K562 (cell line): ENCODE data around the gene SV2A. TPM values are rescaled to one million over a fixed set of nuclear protein-coding genes. Genes with fewer than 3 reads are reported as not detected.

ENCODE experiments used
- ATAC-seq: fragments of 200-7000 bp; cut with Tn5 transposase; 3 replicates; pipeline ENCODE4 v1.9.1; 2020; ENCODE audit warnings: moderate library complexity
- BruUV-seq: library from RNA; stranded (reverse); fragments of 400-500 nt; replicated peaks from 2 replicates; lab custom pipeline; 2021; lab: Mats Ljungman, UMichigan
- CTCF ChIA-PET: fragments of 300-600 bp; formaldehyde crosslinking; extraction: SDS; loops from one replicate; lab custom pipeline; 2021; ENCODE audit warnings: low intra/inter-chr PET ratio; lab: Yijun Ruan, JAX
- POLR2A ChIA-PET: fragments of 300-600, 350-650 bp; sonication (Branson Sonifier 250); formaldehyde crosslinking; extraction: SDS; loops from one replicate; lab custom pipeline; 2021; ENCODE audit warnings: antibody characterized with exemption, inconsistent platforms; lab: Yijun Ruan, JAX
- DNase-seq, 4 experiments: peaks; one replicate each; pipeline versions ENCODE4 v3.0.0 to v3.0.0-alpha.2; 2011 to 2018; ENCODE audit warnings: low spot score in 3 of 4, mixed read lengths in 3 of 4; ENCODE audit errors: extremely low read depth in 1 of 4
- FAIRE-seq: peaks from 2 replicates; lab custom pipeline; 2011; peaks lifted over from hg19 to GRCh38; lab: Jason Lieb, UNC
- H2AFZ ChIP-seq: 2 replicates; pipeline ENCODE4 v1.6.0; 2011; ENCODE audit warnings: low read depth, low read length, control low read depth, inconsistent platforms
- H3K27ac ChIP-seq: fragments of 200-600 bp; 3 replicates; pipeline ENCODE4 v1.8.0; 2011; ENCODE audit warnings: low read depth, mild to moderate bottlenecking, control low read depth, inconsistent platforms, low read length, moderate library complexity, mixed read lengths; ENCODE audit errors: extremely low read depth
- H3K27me3 ChIP-seq, 2 experiments: fragments of 300-600 bp in 1 of 2; 2 replicates in 1 of 2; 3 replicates in 1 of 2; pipeline versions ENCODE4 v1.6.0 to v1.8.0; 2011; ENCODE audit warnings: inconsistent platforms in 2 of 2, low read length in 2 of 2, mild to moderate bottlenecking in 1 of 2, mixed read lengths in 1 of 2, moderate library complexity in 1 of 2; ENCODE audit not compliant: control insufficient read depth in 2 of 2, insufficient read depth in 2 of 2
- H3K36me3 ChIP-seq: fragments of 300-600 bp; 3 replicates; pipeline ENCODE4 v1.8.0; 2011; ENCODE audit warnings: mild to moderate bottlenecking, low read length, inconsistent platforms; ENCODE audit not compliant: control insufficient read depth, insufficient read depth
- H3K4me1 ChIP-seq, 2 experiments: fragments of 200-600 bp in 1 of 2; replicated peaks in 1 of 2; 2 replicates in 1 of 2; 3 replicates in 1 of 2; pipeline versions ENCODE4 v1.5.1 to v1.8.0; 2011; ENCODE audit warnings: inconsistent platforms in 2 of 2, low read length in 2 of 2, mild to moderate bottlenecking in 1 of 2, mixed read lengths in 1 of 2, moderate library complexity in 1 of 2; ENCODE audit not compliant: control insufficient read depth in 2 of 2, insufficient read depth in 2 of 2
- H3K4me2 ChIP-seq: 2 replicates; pipeline ENCODE4 v1.6.1; 2011; ENCODE audit warnings: low read length, control low read depth, inconsistent platforms, mixed read lengths; ENCODE audit not compliant: insufficient read depth
- H3K4me3 ChIP-seq: fragments of 200-600 bp; sonication (generic), shearing (Covaris generic); 2 replicates; pipeline ENCODE4 v1.5.1; 2016; ENCODE audit warnings: control low read depth, inconsistent platforms
- H3K79me2 ChIP-seq: fragments of 200-600 bp; 3 replicates; pipeline ENCODE4 v1.8.0; 2011; ENCODE audit warnings: low read length, inconsistent platforms; ENCODE audit not compliant: control insufficient read depth, insufficient read depth
- H3K9ac ChIP-seq, 2 experiments: 2 replicates each; pipeline versions ENCODE4 v1.6.0 to v1.6.1; 2011; ENCODE audit warnings: low read depth in 2 of 2, low read length in 2 of 2, control low read depth in 1 of 2, inconsistent platforms in 1 of 2, mild to moderate bottlenecking in 1 of 2, mixed read lengths in 1 of 2; ENCODE audit not compliant: insufficient read depth in 1 of 2
- H3K9me1 ChIP-seq: one replicate; pipeline ENCODE4 v1.6.0; 2011; ENCODE audit warnings: inconsistent platforms, mild to moderate bottlenecking, low read length, moderate library complexity; ENCODE audit not compliant: control insufficient read depth, insufficient read depth
- H3K9me3 ChIP-seq: replicated peaks from 2 replicates; pipeline ENCODE4 v1.5.1; 2011; ENCODE audit warnings: low read depth, low read length, inconsistent platforms; ENCODE audit not compliant: control insufficient read depth, insufficient read depth
- H4K20me1 ChIP-seq: replicated peaks from 2 replicates; pipeline ENCODE4 v1.6.1; 2011; ENCODE audit warnings: low read length, inconsistent platforms, mixed read lengths; ENCODE audit not compliant: control insufficient read depth, insufficient read depth
- CBFA2T3 ChIP-seq: fragments of 450-650 bp; IDR thresholded peaks from 2 replicates; pipeline ENCODE4 v1.6.1; 2017
- CXXC5 ChIP-seq: fragments of 250-450 bp; sonication (Bioruptor Pico); IDR thresholded peaks from 2 replicates; pipeline ENCODE4 v1.8.0; 2022; ENCODE audit warnings: inconsistent platforms, mild to moderate bottlenecking, moderate library complexity
- GABPB1 ChIP-seq: sonication (generic); formaldehyde crosslinking; IDR thresholded peaks from 2 replicates; pipeline ENCODE4 v1.8.0; 2022; ENCODE audit warnings: mild to moderate bottlenecking, missing genetic modification reagents
- GATA2 ChIP-seq: sonication (generic); formaldehyde crosslinking; IDR thresholded peaks from 2 replicates; pipeline ENCODE4 v1.4.0; 2020; ENCODE audit warnings: mild to moderate bottlenecking, missing genetic modification reagents
- HDAC2 ChIP-seq: fragments of 450-650 bp; IDR thresholded peaks from 2 replicates; pipeline ENCODE4 v1.6.1; 2016; ENCODE audit warnings: mild to moderate bottlenecking
- JUN ChIP-seq, 2 experiments: sonication (generic) in 1 of 2; formaldehyde crosslinking in 1 of 2; IDR thresholded peaks; 2 replicates each; pipeline versions ENCODE4 v1.6.1 to v1.8.0; 2012 to 2022; ENCODE audit warnings: borderline replicate concordance in 2 of 2, mild to moderate bottlenecking in 2 of 2, improper control_type of control experiment in 1 of 2, low read depth in 1 of 2, low read length in 1 of 2, missing genetic modification reagents in 1 of 2
- LEF1 ChIP-seq: fragments of 450-650 bp; IDR thresholded peaks from 2 replicates; pipeline ENCODE4 v1.6.1; 2016; ENCODE audit warnings: mild to moderate bottlenecking
- NCOA6 ChIP-seq: fragments of 450-650 bp; IDR thresholded peaks from 2 replicates; pipeline ENCODE4 v1.6.1; 2017; ENCODE audit warnings: mild to moderate bottlenecking
- RAD21 ChIP-seq, 2 experiments: fragments of 250-450 bp in 1 of 2; fragments of 450-650 bp in 1 of 2; sonication (Bioruptor Pico) in 1 of 2; formaldehyde crosslinking in 1 of 2; IDR thresholded peaks in 1 of 2; conservative IDR thresholded peaks in 1 of 2; 2 replicates each; pipeline versions ENCODE4 v1.4.0 to v1.8.0; 2020 to 2022; ENCODE audit warnings: mild to moderate bottlenecking in 2 of 2, moderate library complexity in 1 of 2
- RBBP5 ChIP-seq: fragments of 200-600 bp; sonication (generic); IDR thresholded peaks from 2 replicates; pipeline ENCODE4 v1.6.1; 2012; ENCODE audit warnings: borderline replicate concordance, mild to moderate bottlenecking, low read length, control low read depth, inconsistent platforms; ENCODE audit not compliant: insufficient read depth, poor library complexity, severe bottlenecking
- SMARCC2 ChIP-seq: fragments of 450-650 bp; IDR thresholded peaks from 2 replicates; pipeline ENCODE4 v1.6.1; 2017; ENCODE audit warnings: antibody characterized with exemption, moderate library complexity, mild to moderate bottlenecking, low read depth
- TCF3 ChIP-seq: sonication (generic); formaldehyde crosslinking; IDR thresholded peaks from 2 replicates; pipeline ENCODE4 v1.4.0; 2020; ENCODE audit warnings: mild to moderate bottlenecking, missing genetic modification reagents
- ZNF561 ChIP-seq: fragments of 450-650 bp; formaldehyde crosslinking; conservative IDR thresholded peaks from 2 replicates; pipeline ENCODE4 v1.4.0; 2020; ENCODE audit warnings: mild to moderate bottlenecking, moderate library complexity
- WGBS: fragments of 100-300 bp; shearing (Covaris generic); methylation state at CpG from one replicate; pipeline ENCODE4 v1.1.6; 2016; ENCODE audit warnings: low coverage, mixed read lengths; ENCODE audit not compliant: insufficient coverage; ENCODE audit errors: missing lambda C conversion rate; 5-methylcytosine and 5-hydroxymethylcytosine counted together
- in situ Hi-C: fragments of 300-500 bp; cut with MboI; formaldehyde crosslinking; loops from 4 replicates; pipeline ENCODE4 v1.15.0; 2018; ENCODE audit warnings: inconsistent platforms, mixed read lengths
- intact Hi-C: fragments of 100-400 bp; cut with micrococcal nuclease; formaldehyde crosslinking; loops from 2 replicates; pipeline ENCODE4 v1.14.2; 2022
- polyA plus RNA-seq, 8 experiments: library from polyadenylated mRNA; depleted of rRNA in 4 of 8; stranded (reverse) in 5 of 8; unstranded in 3 of 8; fragments of >200 nt; fragmentation: Nextera tagmentation in 2 of 8; fragmentation: Illumina TruSeq in 1 of 8; extraction: Ambion mirVana in 2 of 8; extraction: Trizol in 1 of 8; gene quantifications; 2 replicates each; pipeline versions ENCODE4 v1.2.1 to v1.2.3, GENCODE V29; 2011 to 2014; ENCODE audit warnings: inconsistent platforms in 1 of 8, missing spikeins in 1 of 8
- total RNA-seq, 7 experiments: library from RNA; depleted of rRNA in 6 of 7; stranded (reverse); fragments of >200 nt in 6 of 7; fragmentation: Illumina TruSeq in 2 of 7; extraction: Trizol in 2 of 7; gene quantifications; 2 replicates each; pipeline versions ENCODE4 v1.2.1 to v1.2.3, GENCODE V29; 2011 to 2021; ENCODE audit warnings: low replicate concordance in 1 of 7
- TF ChIP-seq, protein P1 (sequence below): sonication (generic); formaldehyde crosslinking; IDR thresholded peaks from 2 replicates; pipeline ENCODE4 v1.9.0; 2022; ENCODE audit warnings: mild to moderate bottlenecking, missing genetic modification reagents
- TF ChIP-seq, protein P2 (sequence below), 2 experiments: fragments of 450-650 bp; IDR thresholded peaks; 2 replicates each; pipeline ENCODE4 v1.6.1; 2018; ENCODE audit warnings: mild to moderate bottlenecking in 2 of 2, low read depth in 1 of 2; ENCODE audit not compliant: partially characterized antibody in 2 of 2
- TF ChIP-seq, protein P3 (sequence below): conservative IDR thresholded peaks from 2 replicates; pipeline ENCODE4 v1.6.1; 2011; ENCODE audit warnings: low read depth, mild to moderate bottlenecking, low read length; ENCODE audit not compliant: control insufficient read depth

SV2A gene
- total and polyA plus RNA-seq, 9 of the 15 experiments (the other 6 are each of a cell fraction or from before 2014, with no cell fraction given) = 0.07 to 0.22 (median 0.11) TPM; not detected in 1

DNA sequence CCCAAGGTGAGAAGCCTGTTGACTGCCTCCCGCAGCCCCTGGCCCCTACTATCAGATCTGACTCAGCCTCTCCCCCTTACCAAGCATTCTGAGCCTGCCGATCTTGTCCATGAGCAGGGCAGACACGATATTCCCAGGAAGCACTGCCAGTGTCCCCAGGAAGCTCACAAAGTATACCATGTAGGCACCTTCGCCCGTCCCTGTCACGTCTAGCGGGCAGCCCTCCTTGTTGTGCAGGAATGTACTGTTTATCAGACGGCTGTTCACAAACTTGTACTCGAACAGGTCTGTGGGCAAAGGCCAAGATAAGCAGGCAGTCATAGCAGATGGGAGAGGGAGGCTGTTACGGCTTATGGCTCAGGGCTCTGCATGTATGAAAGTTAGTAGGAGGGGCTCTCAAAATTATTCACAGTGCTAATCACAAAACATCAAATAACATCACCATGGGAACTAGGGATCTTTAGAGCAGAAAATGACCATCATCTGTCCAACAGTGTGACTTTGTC lies 11.0 kb downstream of the SV2A start:
- Histone ChIP-seq H3K27ac (peak overlapping the region; percentile 41; the same call in 1 of the 3 replicates), H3K9me3 (no peaks in the 10 kb centered on the region), H3K27me3 (no peaks in the 10 kb centered on the region), H4K20me1 (no peaks in the 10 kb centered on the region), H3K4me3 (peak overlapping the region; percentile 5; the same call in 1 of the 2 replicates), H3K9me1 (no peaks in the 10 kb centered on the region), H2AFZ (peak overlapping the region; percentile 94), H3K4me1 (peaks cover 5 to 26% of the 10 kb centered on the region in 2 experiments; a peak in 4 of 5 replicates), H3K9ac (peak overlapping the region; percentile 33 to 88; a peak in 3 of 4 replicates), H3K79me2 (no peaks in the 10 kb centered on the region), H3K4me2 (peak overlapping the region; percentile 89), H3K36me3 (no peaks in the 10 kb centered on the region)
- no TSS peak for BruUV-seq
- DNase-seq = peak; percentile 65 to 79 (median 76)
- intact Hi-C loops = no loop called here
- WGBS = 2% methylated on average over 10 of the region's 10 CpGs
- peak; percentile 82 for ATAC-seq
- in situ Hi-C loops = no loop called here
- CTCF ChIA-PET = no interaction called here
- POLR2A ChIA-PET = interaction anchor here (0.7 to 8.4 kb wide), 4 partner anchors 10 to 29 kb away, joined by 3 to 71 read pairs (median 4); a partner anchor contains a TSS
- peak; percentile 95 for FAIRE-seq
- TF ChIP-seq SMARCC2 = peak; percentile 81
- 0 out of 2 replicates have a peak, but pooled peaks have one; percentile 17 for TF ChIP-seq CXXC5 (CRISPR knock-in tag)
- TF ChIP-seq, protein P1, sequence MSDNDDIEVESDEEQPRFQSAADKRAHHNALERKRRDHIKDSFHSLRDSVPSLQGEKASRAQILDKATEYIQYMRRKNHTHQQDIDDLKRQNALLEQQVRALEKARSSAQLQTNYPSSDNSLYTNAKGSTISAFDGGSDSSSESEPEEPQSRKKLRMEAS (CRISPR knock-in tag) = peak; percentile 19; the same call in 1 of the 2 replicates
- peak; percentile 73; the same call in 1 of the 2 replicates for TF ChIP-seq LEF1
- TF ChIP-seq CBFA2T3 = peak; percentile 70
- peak; percentile 77; the same call in 1 of the 2 replicates for TF ChIP-seq JUN (IDR thresholded peaks at IDR 0.05; ENCODE audit: borderline replicate concordance, low read depth, low read length)
- no peak for TF ChIP-seq JUN (CRISPR knock-in tag; IDR thresholded peaks at IDR 0.05; ENCODE audit: borderline replicate concordance)
- TF ChIP-seq ZNF561 (CRISPR knock-in tag) = no peak
- TF ChIP-seq RBBP5 = peak; percentile 50
- no peak; a peak in 1 of 4 replicates for TF ChIP-seq RAD21 (CRISPR knock-in tag; conservative IDR thresholded peaks at IDR 0.05 in 1 of 2, IDR thresholded peaks at IDR 0.05 in 1 of 2)
- TF ChIP-seq, protein P2, sequence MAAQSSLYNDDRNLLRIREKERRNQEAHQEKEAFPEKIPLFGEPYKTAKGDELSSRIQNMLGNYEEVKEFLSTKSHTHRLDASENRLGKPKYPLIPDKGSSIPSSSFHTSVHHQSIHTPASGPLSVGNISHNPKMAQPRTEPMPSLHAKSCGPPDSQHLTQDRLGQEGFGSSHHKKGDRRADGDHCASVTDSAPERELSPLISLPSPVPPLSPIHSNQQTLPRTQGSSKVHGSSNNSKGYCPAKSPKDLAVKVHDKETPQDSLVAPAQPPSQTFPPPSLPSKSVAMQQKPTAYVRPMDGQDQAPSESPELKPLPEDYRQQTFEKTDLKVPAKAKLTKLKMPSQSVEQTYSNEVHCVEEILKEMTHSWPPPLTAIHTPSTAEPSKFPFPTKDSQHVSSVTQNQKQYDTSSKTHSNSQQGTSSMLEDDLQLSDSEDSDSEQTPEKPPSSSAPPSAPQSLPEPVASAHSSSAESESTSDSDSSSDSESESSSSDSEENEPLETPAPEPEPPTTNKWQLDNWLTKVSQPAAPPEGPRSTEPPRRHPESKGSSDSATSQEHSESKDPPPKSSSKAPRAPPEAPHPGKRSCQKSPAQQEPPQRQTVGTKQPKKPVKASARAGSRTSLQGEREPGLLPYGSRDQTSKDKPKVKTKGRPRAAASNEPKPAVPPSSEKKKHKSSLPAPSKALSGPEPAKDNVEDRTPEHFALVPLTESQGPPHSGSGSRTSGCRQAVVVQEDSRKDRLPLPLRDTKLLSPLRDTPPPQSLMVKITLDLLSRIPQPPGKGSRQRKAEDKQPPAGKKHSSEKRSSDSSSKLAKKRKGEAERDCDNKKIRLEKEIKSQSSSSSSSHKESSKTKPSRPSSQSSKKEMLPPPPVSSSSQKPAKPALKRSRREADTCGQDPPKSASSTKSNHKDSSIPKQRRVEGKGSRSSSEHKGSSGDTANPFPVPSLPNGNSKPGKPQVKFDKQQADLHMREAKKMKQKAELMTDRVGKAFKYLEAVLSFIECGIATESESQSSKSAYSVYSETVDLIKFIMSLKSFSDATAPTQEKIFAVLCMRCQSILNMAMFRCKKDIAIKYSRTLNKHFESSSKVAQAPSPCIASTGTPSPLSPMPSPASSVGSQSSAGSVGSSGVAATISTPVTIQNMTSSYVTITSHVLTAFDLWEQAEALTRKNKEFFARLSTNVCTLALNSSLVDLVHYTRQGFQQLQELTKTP (IDR thresholded peaks at IDR 0.05; ENCODE audit: low read depth in 1 of 2, partially characterized antibody in 2 of 2) = peak in 1 of 2 experiments; percentile 31
- TF ChIP-seq GABPB1 (CRISPR knock-in tag) = no peak
- TF ChIP-seq, protein P3, sequence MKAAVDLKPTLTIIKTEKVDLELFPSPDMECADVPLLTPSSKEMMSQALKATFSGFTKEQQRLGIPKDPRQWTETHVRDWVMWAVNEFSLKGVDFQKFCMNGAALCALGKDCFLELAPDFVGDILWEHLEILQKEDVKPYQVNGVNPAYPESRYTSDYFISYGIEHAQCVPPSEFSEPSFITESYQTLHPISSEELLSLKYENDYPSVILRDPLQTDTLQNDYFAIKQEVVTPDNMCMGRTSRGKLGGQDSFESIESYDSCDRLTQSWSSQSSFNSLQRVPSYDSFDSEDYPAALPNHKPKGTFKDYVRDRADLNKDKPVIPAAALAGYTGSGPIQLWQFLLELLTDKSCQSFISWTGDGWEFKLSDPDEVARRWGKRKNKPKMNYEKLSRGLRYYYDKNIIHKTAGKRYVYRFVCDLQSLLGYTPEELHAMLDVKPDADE = no peak
- TF ChIP-seq HDAC2 = peak; percentile 57; the same call in 1 of the 2 replicates
- TF ChIP-seq GATA2 (CRISPR knock-in tag) = peak; percentile 74
- TF ChIP-seq NCOA6 = no peak
- TF ChIP-seq TCF3 = peak; percentile 44; the same call in 1 of the 2 replicates
